Measurements from ENCODE around the gene VENTX. TPM values are rescaled to one million over a fixed set of nuclear protein-coding genes. Genes with fewer than 3 reads are reported as not detected.

The VENTX gene
- total RNA-seq, 1 donor from 2014 or later = not detected

GRCh38 chr10:133243593-133243992 lies 5.9 kb downstream of the VENTX start:
- Histone ChIP-seq H3K4me3 (ENCODE audit: low read depth, low read length) (no peak overlapping the region), H3K36me3 (ENCODE audit: control insufficient read depth, insufficient read depth, low read length) (no peaks in the 10 kb centered on the region), H3K27me3 (ENCODE audit: control insufficient read depth, insufficient read depth, low read length) (peaks cover 19% of the 10 kb centered on the region)
- no peak for FAIRE-seq
- DNase-seq (ENCODE audit: low read depth) = no peak
- no peak for TF ChIP-seq CTCF (IDR thresholded peaks at IDR 0.05; ENCODE audit: insufficient read depth, low read length, severe bottlenecking)

GRCh38 chr10:133245439-133246235 lies 8.0 kb downstream of the VENTX start:
- no peak for DNase-seq (ENCODE audit: low read depth)
- FAIRE-seq = no peak
- TF ChIP-seq CTCF (IDR thresholded peaks at IDR 0.05; ENCODE audit: insufficient read depth, low read length, severe bottlenecking) = no peak
- peaks cover 15% of the 10 kb centered on the region for H3K27me3 ChIP-seq (ENCODE audit: control insufficient read depth, insufficient read depth, low read length)
- H3K36me3 ChIP-seq (ENCODE audit: control insufficient read depth, insufficient read depth, low read length) = no peaks in the 10 kb centered on the region
- H3K4me3 ChIP-seq (ENCODE audit: low read depth, low read length) = no peak overlapping the region

- Histone ChIP-seq H3K4me3 (ENCODE audit: low read depth, low read length) (no peak overlapping the region), H3K36me3 (ENCODE audit: control insufficient read depth, insufficient read depth, low read length) (no peaks in the 10 kb centered on the region), H3K27me3 (ENCODE audit: control insufficient read depth, insufficient read depth, low read length) (peaks cover 9% of the 10 kb centered on the region)
- FAIRE-seq (no peak), DNase-seq (ENCODE audit: low read depth) (no peak)
- no peak for TF ChIP-seq CTCF (IDR thresholded peaks at IDR 0.05; ENCODE audit: insufficient read depth, low read length, severe bottlenecking)
Measured at GRCh38 chr10:133246236-133246626, 8.6 kb downstream of the VENTX start.

GRCh38 chr10:133247681-133248333 lies 10.2 kb downstream of the VENTX start:
- H3K36me3 ChIP-seq (ENCODE audit: control insufficient read depth, insufficient read depth, low read length) = no peaks in the 10 kb centered on the region
- TF ChIP-seq CTCF (IDR thresholded peaks at IDR 0.05; ENCODE audit: insufficient read depth, low read length, severe bottlenecking) = no peak
- DNase-seq (ENCODE audit: low read depth) (no peak), FAIRE-seq (no peak)
- no peak overlapping the region for H3K4me3 ChIP-seq (ENCODE audit: low read depth, low read length)
- H3K27me3 ChIP-seq (ENCODE audit: control insufficient read depth, insufficient read depth, low read length) = peaks cover 4% of the 10 kb centered on the region

- DNase-seq (ENCODE audit: low read depth) (no peak), FAIRE-seq (no peak)
- H3K27me3 ChIP-seq (ENCODE audit: control insufficient read depth, insufficient read depth, low read length) = peaks cover 4% of the 10 kb centered on the region
- no peaks in the 10 kb centered on the region for H3K36me3 ChIP-seq (ENCODE audit: control insufficient read depth, insufficient read depth, low read length)
- TF ChIP-seq CTCF (IDR thresholded peaks at IDR 0.05; ENCODE audit: insufficient read depth, low read length, severe bottlenecking) = no peak
- no peak overlapping the region for H3K4me3 ChIP-seq (ENCODE audit: low read depth, low read length)
Measured at GRCh38 chr10:133248334-133248715, 10.7 kb downstream of the VENTX start.
